SK-MEL-5 (cell line): ENCODE results near the gene PDE4C. TPM values are rescaled to one million over a fixed set of nuclear protein-coding genes. Genes with fewer than 3 reads are reported as not detected.

ENCODE experiments used
- DNase-seq: peaks from one replicate; pipeline ENCODE4 v3.0.0-alpha.2; 2016; ENCODE audit warnings: low read depth, low spot score
- in situ Hi-C: cut with HindIII; loops from 2 replicates; pipeline ENCODE4 v1.10.0; 2016; ENCODE audit warnings: low sequenced_read_pairs, high pct_unique_total_duplicates, low pct_unique_long_range_greater_than_20kb
- polyA plus RNA-seq, 2 experiments: library from polyadenylated mRNA; depleted of rRNA; stranded (reverse); fragments of >200 nt; gene quantifications; 2 replicates each; pipeline ENCODE4 v1.2.3, GENCODE V29; 2015
- total RNA-seq: library from RNA; depleted of rRNA; stranded (reverse); fragments of >200 nt; shearing (Covaris generic); gene quantifications from 2 replicates; pipeline ENCODE4 v1.2.3, GENCODE V29; 2014; rRNA removed

The PDE4C gene
- 0.26 TPM in 1 of 2 replicates, not detected in the other for total RNA-seq
- not detected in 2 replicates for polyA plus RNA-seq (2015; cell fraction: cytosol; rRNA removed)
- polyA plus RNA-seq (2015; cell fraction: nucleus; rRNA removed), result 0.77 and 1.9 TPM in 2 replicates

- in situ Hi-C loops, result no loop called here
- no peak for DNase-seq
Observed at GRCh38 chr19:18225702-18226468, at the start of gene PDE4C. PDE4C (minus strand) TSS chr19:18226438; CDS start chr19:18226415, 23 bp downstream.

GRCh38 chr19:18274781-18275356, 48.6 kb upstream of the PDE4C start:
- in situ Hi-C loops, result no loop called here
- DNase-seq, result no peak

- DNase-seq, result no peak
- in situ Hi-C loops, result no loop called here
Observed at GRCh38 chr19:18274219-18274780, 48.1 kb upstream of the PDE4C start, which contains the start of gene IQCN. IQCN (minus strand) TSS chr19:18274452; CDS start chr19:18269478, 4,974 bp downstream.

- no peak for DNase-seq
- in situ Hi-C loops, result no loop called here
Observed at GRCh38 chr19:18273561-18274218, 47.5 kb upstream of the PDE4C start.

- DNase-seq, result no peak
- in situ Hi-C loops, result no loop called here
Observed at GRCh38 chr19:18271433-18271841, 45.2 kb upstream of the PDE4C start.

- in situ Hi-C loops, result no loop called here
- DNase-seq, result no peak
Observed at GRCh38 chr19:18270326-18270725, 44.1 kb upstream of the PDE4C start.

GRCh38 chr19:18269070-18269723, 43.0 kb upstream of the PDE4C start:
- DNase-seq, result no peak
- in situ Hi-C loops, result no loop called here

GRCh38 chr19:18266771-18267686, 40.8 kb upstream of the PDE4C start:
- no peak for DNase-seq
- in situ Hi-C loops, result no loop called here

- DNase-seq, result no peak
- in situ Hi-C loops, result no loop called here
Observed at GRCh38 chr19:18265582-18265981, 39.3 kb upstream of the PDE4C start.

- in situ Hi-C loops, result no loop called here
- no peak for DNase-seq
Observed at GRCh38 chr19:18264971-18265540, 38.8 kb upstream of the PDE4C start.

- no peak for DNase-seq
- in situ Hi-C loops, result no loop called here
Observed at GRCh38 chr19:18264137-18264854, 38.1 kb upstream of the PDE4C start.

- no peak for DNase-seq
- in situ Hi-C loops, result no loop called here
Observed at GRCh38 chr19:18263324-18264136, 37.3 kb upstream of the PDE4C start.

- DNase-seq, result no peak
- in situ Hi-C loops, result no loop called here
Observed at GRCh38 chr19:18262917-18263316, 36.7 kb upstream of the PDE4C start.

- DNase-seq, result no peak
- in situ Hi-C loops, result no loop called here
Observed at GRCh38 chr19:18262144-18262543, 35.9 kb upstream of the PDE4C start.

GRCh38 chr19:18261474-18261873, 35.2 kb upstream of the PDE4C start:
- DNase-seq, result no peak
- in situ Hi-C loops, result no loop called here
